Measurements from ENCODE around the gene SENP5.
A peak's percentile ranks its signal among the peaks of the same experiment; 100 is the strongest.
"Not testable (repeated sequence)": the region's sequence is repeated elsewhere in the genome, so short reads cannot be mapped to it uniquely, and the experiment has no call there.

The SENP5 gene

GRCh38 chr3:196867507-196868296, at the start of gene SENP5:
Gene SENP5, plus strand, starts transcription at chr3:196867920. Its CDS starts 17,262 bp downstream, at chr3:196885182.
- in situ Hi-C loops (cut with HindIII; ENCODE audit: low pct_ligation_motif_present, low pct_unique_long_range_greater_than_20kb, low sequenced_read_pairs) = no loop called here

GRCh38 chr3:196821806-196822355, 45.8 kb upstream of the SENP5 start:
- in situ Hi-C loops (cut with HindIII; ENCODE audit: low pct_ligation_motif_present, low pct_unique_long_range_greater_than_20kb, low sequenced_read_pairs) = no loop called here
- no peak for DNase-seq

More at GRCh38 chr3:196867507-196868296, at the start of gene SENP5:
- peak; percentile 89 for DNase-seq

- DNase-seq; in situ Hi-C loops (cut with HindIII; ENCODE audit: low pct_ligation_motif_present, low pct_unique_long_range_greater_than_20kb, low sequenced_read_pairs): not testable (repeated sequence)
Observed at GRCh38 chr3:196829651-196830050, 38.1 kb upstream of the SENP5 start.

- in situ Hi-C loops (cut with HindIII; ENCODE audit: low pct_ligation_motif_present, low pct_unique_long_range_greater_than_20kb, low sequenced_read_pairs) = no loop called here
- DNase-seq = peak; percentile 17
Observed at GRCh38 chr3:196835086-196835485, 32.6 kb upstream of the SENP5 start.

- DNase-seq; in situ Hi-C loops (cut with HindIII; ENCODE audit: low pct_ligation_motif_present, low pct_unique_long_range_greater_than_20kb, low sequenced_read_pairs): not testable (repeated sequence)
Observed at GRCh38 chr3:196836626-196837025, 31.1 kb upstream of the SENP5 start.

- DNase-seq = peak; percentile 57
- in situ Hi-C loops (cut with HindIII; ENCODE audit: low pct_ligation_motif_present, low pct_unique_long_range_greater_than_20kb, low sequenced_read_pairs) = no loop called here
Observed at GRCh38 chr3:196837819-196838420, 29.8 kb upstream of the SENP5 start.

GRCh38 chr3:196839351-196839750, 28.4 kb upstream of the SENP5 start:
- DNase-seq; in situ Hi-C loops (cut with HindIII; ENCODE audit: low pct_ligation_motif_present, low pct_unique_long_range_greater_than_20kb, low sequenced_read_pairs): not testable (repeated sequence)

- DNase-seq = no peak
- in situ Hi-C loops (cut with HindIII; ENCODE audit: low pct_ligation_motif_present, low pct_unique_long_range_greater_than_20kb, low sequenced_read_pairs) = no loop called here
Observed at GRCh38 chr3:196842567-196843434, 24.9 kb upstream of the SENP5 start.

- no peak for DNase-seq
- in situ Hi-C loops (cut with HindIII; ENCODE audit: low pct_ligation_motif_present, low pct_unique_long_range_greater_than_20kb, low sequenced_read_pairs) = no loop called here
Observed at GRCh38 chr3:196843435-196844110, 24.1 kb upstream of the SENP5 start.

GRCh38 chr3:196844235-196845219, 23.2 kb upstream of the SENP5 start:
- in situ Hi-C loops (cut with HindIII; ENCODE audit: low pct_ligation_motif_present, low pct_unique_long_range_greater_than_20kb, low sequenced_read_pairs); DNase-seq: not testable (repeated sequence)

- in situ Hi-C loops (cut with HindIII; ENCODE audit: low pct_ligation_motif_present, low pct_unique_long_range_greater_than_20kb, low sequenced_read_pairs); DNase-seq: not testable (repeated sequence)
Observed at GRCh38 chr3:196848375-196848774, 19.3 kb upstream of the SENP5 start.

GRCh38 chr3:196849180-196849741, 18.5 kb upstream of the SENP5 start:
- in situ Hi-C loops (cut with HindIII; ENCODE audit: low pct_ligation_motif_present, low pct_unique_long_range_greater_than_20kb, low sequenced_read_pairs) = no loop called here
- DNase-seq = no peak

- in situ Hi-C loops (cut with HindIII; ENCODE audit: low pct_ligation_motif_present, low pct_unique_long_range_greater_than_20kb, low sequenced_read_pairs); DNase-seq: not testable (repeated sequence)
Observed at GRCh38 chr3:196863000-196863399, 4.7 kb upstream of the SENP5 start.

- no peak for DNase-seq
- in situ Hi-C loops (cut with HindIII; ENCODE audit: low pct_ligation_motif_present, low pct_unique_long_range_greater_than_20kb, low sequenced_read_pairs) = no loop called here
Observed at GRCh38 chr3:196867155-196867506, 589 bp upstream of the SENP5 start.

- peak; percentile 23 for DNase-seq
- in situ Hi-C loops (cut with HindIII; ENCODE audit: low pct_ligation_motif_present, low pct_unique_long_range_greater_than_20kb, low sequenced_read_pairs) = no loop called here
Observed at GRCh38 chr3:196868297-196868661, 559 bp downstream of the SENP5 start.

GRCh38 chr3:196872316-196872715, 4.6 kb downstream of the SENP5 start:
- in situ Hi-C loops (cut with HindIII; ENCODE audit: low pct_ligation_motif_present, low pct_unique_long_range_greater_than_20kb, low sequenced_read_pairs) = no loop called here
- DNase-seq = no peak

GRCh38 chr3:196874511-196875094, 6.9 kb downstream of the SENP5 start:
- DNase-seq; in situ Hi-C loops (cut with HindIII; ENCODE audit: low pct_ligation_motif_present, low pct_unique_long_range_greater_than_20kb, low sequenced_read_pairs): not testable (repeated sequence)
